SU-DHL-6 (cell line): Measurements from ENCODE around the gene SLC33A1.

Source experiments
- CTCF ChIP-seq: fragments of 200-600 bp; sonication (generic); IDR thresholded peaks from one replicate; pipeline ENCODE4 v1.5.1; 2017; ENCODE audit warnings: antibody characterized with exemption, mild to moderate bottlenecking, low read length, moderate library complexity; ENCODE audit not compliant: insufficient read depth, poor library complexity, severe bottlenecking
- EZH2phosphoT487 ChIP-seq: fragments of 200-600 bp; sonication (generic), shearing (Covaris generic); conservative IDR thresholded peaks from 2 replicates; pipeline ENCODE4 v1.6.1; 2018; ENCODE audit warnings: mild to moderate bottlenecking, antibody characterized with exemption, low read length, moderate library complexity, mixed read lengths

GRCh38 chr3:155876037-155876436 is 21.8 kb upstream of the SLC33A1 start:
- TF ChIP-seq CTCF = no peak
- no peak for TF ChIP-seq EZH2phosphoT487
